ENCODE data around the gene NTM. TPM values are rescaled to one million over a fixed set of nuclear protein-coding genes. Genes with fewer than 3 reads are reported as not detected.

The NTM gene
- total and polyA plus RNA-seq, 2 of the 8 experiments (the other 6 are each of a cell fraction or from before 2014, with no cell fraction given): 13.4 to 20.0 TPM

- no peak for TF ChIP-seq CHD7 (IDR thresholded peaks at IDR 0.05; ENCODE audit: insufficient replicate concordance, low read length)
Measured at GRCh38 chr11:131408025-131408640, 37.7 kb downstream of the NTM start (continued).
